HG03575 (cell line): ENCODE results near the gene TCF15.

ENCODE experiments used
- ATAC-seq: cut with Tn5 transposase; IDR thresholded peaks from one replicate; pipeline ENCODE4 v1.9.1; 2021; ENCODE audit not compliant: unreplicated experiment, insufficient number of reproducible peaks, low FRiP score; ENCODE audit errors: extremely low read depth

Gene TCF15

DNA sequence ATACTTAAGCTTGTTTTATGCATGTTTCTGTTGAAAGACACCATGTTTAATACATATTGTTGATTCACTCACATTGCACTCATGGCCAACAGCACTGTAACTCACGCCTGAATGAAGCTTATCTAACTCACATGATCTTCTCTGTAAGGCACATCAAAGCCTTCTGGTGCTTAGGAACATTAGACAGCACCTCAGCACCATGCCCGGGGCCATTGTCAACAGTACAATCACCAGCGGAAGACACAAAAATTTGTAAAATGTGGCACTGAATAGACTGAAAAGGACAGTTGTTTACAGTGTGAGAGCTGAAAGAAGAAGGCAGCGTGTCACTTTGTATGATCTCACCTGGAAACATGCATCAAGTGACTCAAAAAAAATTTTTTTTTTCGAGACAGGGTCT, 8.9 kb upstream of the TCF15 start:
- no peak for ATAC-seq

GRCh38 chr20:617934-618690, 8.0 kb upstream of the TCF15 start:
- ATAC-seq = no peak

DNA sequence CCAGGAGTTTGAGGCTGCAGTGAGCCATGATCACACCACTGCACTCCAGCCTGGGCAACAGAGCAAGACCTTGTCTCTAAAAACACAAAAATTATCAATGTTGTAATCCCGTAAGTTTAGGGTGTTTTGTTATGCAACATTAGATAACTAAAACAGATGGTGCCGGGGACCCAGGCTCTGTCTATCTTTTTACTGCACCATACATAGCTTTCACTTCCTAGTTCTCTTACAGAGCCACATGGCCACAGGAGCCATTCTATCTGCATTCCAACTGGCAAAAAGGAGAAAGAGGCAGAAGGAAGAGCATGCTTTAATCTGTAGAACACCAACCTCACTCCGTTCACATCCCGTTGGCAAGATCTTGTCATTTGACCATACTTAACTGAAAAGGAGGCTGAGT, 5.4 kb upstream of the TCF15 start:
- no peak for ATAC-seq

- ATAC-seq = no peak
Observed at GRCh38 chr20:611843-612185, 1.7 kb upstream of the TCF15 start.

DNA sequence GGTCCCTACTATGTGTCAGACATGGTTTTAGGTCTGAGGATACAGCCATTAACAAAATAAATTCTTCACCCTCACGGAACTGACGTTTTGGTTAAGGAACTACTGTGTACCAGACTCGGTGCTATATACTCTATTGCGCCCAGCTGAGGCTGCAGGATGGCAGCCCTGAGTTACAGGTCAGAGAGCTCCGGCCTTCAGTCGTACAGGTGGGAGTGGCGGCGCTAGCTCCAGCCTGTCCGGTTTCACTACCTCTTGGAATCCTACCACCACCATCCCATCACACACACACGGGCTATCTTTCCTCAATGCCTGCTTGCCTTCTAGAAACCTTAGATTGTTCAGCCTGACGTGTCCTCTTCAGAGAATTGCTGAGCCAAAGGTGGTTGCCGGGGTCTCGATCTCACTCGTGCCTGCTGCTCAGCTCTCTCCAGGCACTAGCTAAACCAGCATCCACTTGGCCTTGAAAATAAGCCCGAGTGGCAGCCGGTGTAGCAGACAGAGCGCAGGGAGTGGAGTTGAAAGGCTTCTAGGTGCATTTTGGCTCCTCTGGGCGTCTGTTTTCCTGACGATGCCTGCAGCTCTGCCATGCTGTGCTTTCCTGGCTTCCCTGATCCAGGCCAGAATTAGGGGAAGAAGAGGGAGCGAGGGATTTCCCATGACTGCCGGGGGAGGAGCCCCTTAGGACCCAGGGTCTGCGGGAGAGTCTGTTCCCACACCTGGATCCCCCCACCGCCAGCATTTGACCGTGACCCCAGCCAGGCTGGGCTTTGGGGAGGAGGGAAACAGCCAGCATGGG, 1.1 kb upstream of the TCF15 start:
- no peak for ATAC-seq

DNA sequence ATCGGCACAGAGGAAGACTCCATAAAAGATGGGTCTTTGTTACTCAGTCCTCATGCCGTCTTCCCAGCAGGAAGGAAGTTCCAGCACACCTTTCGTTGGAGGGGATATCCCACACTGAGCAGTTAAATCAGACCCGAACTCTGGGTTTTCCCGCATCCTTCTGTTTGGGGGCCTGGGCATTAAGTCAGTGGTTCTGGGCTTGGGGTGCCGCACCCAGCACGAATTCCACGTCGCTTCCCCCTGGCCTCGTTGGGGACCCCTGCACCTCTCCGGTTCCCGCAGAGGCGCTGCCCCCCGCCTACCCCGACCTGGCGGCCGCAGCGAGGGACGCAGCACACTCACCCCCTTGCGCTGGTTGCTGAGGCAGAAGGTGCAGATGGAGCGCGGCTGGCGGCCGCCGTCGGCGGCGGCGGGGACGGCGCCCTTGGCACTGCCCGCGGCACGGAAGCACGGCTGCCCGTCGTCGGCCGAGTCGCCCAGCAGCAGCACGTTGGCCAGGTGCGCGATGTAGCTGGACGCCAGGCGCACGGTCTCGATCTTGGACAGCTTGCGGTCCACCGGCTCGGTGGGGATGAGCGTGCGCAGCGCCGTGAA, 641 bp downstream of the TCF15 start:
- ATAC-seq = no peak

- ATAC-seq = no peak
Observed at GRCh38 chr20:608970-609369, 1.1 kb downstream of the TCF15 start.

DNA sequence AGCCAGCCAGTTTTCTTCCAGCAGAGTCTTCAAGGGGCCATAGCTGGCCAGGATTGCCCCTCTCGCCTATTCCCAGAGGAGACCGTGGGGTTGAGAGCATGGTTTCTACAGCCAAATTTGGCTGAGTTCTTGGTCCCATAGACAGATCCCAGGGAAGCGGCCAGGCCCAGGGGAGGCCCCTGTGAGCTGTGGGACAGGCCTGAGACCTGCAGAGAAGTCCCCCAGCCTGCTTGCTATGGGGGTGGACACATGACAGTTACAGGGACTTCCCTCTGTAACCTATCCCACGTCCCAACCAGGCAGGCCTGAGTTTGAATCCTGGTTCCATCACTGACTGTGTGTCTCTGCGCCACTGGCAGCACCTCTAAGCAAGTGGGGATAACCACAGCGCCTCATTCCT, 2.6 kb downstream of the TCF15 start:
- ATAC-seq = no peak

DNA sequence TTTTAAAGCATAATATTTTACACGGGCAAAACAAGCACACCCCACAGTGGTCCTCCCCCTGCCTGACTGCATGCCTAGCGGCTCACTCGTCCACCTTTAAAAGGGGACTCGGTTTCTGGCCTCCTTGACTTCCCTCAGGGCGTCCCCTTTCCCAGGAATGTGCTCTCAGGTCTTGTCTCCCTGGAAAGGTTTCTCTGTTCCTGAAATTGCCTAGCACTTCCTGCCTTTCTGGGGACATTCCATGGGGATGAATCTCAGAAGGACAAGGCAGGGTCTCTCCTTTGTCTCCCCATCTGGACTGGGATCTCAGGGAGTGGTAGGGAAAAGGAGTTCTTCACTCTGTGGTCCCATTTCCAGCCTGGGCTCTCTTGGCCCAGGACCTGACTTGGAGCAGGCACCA, 4.9 kb downstream of the TCF15 start:
- no peak for ATAC-seq

DNA sequence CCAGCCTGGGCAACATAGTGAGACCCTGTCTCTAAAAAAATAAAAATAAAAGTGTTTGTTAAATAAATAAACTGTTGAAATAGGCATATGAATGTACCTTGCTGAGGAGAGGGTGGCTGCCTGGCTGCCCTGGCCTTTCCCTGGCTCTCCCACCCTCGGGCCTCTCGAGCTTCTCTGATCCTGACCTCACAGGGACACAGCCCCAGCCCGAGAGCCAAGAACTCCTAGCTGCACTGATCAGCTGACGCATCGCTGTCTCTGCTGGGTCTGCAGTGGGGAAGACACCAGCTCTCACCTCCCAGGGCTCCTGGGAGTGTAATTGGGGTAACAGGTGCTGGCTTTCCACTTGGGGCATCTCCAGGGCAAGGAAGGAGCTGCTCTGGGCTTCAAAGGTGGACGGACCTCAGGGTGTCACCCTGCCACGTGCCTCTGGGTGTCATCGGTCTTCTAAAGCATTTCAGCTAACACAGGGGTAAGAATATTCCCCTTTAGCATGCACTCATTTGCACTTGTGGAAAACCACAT, 6.9 kb downstream of the TCF15 start:
- ATAC-seq = no peak

DNA sequence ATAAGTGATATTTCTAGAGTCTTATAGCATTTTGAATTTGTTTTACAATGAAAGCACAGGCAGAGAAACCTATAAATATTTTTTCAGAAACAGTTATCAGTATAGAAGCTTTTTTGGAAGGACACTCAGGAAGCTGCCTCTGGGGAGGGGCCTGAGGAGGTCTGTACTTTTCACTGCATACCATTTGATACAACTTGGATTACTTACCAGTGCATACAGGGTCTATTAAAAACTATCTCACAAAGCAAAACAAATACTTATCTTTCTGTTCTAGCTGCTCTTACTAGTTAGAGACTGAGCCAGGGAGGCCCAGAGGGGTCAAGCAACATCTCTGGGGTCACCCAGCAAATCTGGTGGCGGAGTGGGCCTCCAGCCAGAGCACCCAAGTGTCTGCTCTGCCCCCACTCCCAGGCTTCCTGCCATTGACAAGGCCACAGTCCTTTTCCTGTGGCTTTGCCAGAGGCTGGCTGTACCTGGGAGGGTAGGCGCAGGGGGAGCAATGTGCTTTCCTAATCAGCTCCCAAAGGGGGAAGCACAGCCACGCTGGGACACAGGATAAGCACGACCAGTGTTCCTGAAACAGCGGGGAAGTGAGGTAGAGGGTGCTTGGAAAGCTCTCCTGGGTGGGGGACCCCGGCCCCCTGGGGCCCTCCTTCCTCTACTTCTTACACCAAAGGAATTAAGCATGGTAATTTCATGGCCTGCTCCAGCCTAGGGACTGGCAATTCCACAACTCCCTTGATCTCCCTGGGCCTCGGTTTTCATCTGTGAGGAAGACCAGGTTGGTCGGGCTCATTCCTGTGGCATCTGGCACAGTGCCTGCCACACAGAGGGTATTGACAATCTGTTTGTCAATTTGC, 7.8 kb downstream of the TCF15 start:
- ATAC-seq = no peak

- no peak for ATAC-seq
Observed at GRCh38 chr20:600736-601135, 9.4 kb downstream of the TCF15 start.

- no peak for ATAC-seq
Observed at GRCh38 chr20:600141-600540, 10.0 kb downstream of the TCF15 start.

DNA sequence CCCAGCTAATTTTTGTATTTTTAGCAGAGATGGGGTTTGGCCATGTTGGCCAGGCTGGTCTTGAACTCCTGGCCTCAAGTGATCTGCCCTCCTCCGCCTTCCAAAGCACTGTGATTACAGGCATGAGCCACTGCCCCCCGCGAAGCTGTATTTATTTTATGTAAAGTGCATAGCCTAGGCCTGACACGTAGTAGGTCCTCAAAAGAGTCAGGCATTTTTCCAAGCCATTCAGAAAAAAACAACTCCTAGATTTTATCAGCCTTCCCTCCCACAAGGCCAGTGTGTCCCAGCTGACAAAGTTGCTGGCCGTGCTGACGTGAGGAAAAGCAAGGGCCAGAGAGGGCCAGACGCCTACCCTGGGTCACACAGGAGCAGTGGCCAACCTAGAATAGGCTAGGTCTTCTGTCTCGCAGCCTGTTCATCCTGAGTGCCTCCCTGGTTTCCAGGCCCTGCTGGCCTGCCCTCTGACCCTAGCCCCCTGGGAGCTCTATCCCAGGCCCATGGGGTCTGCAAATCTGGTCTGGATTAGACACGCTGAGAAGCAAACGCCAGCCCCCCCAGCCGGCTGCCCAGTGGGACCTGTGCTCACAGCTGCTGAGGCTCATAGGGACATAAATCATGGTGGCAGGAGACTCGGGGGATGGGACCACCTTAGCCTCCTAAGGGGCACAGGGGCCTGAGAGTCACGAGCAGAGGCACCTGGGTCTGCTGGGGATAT, 11.8 kb downstream of the TCF15 start:
- ATAC-seq = no peak

- no peak for ATAC-seq
Observed at GRCh38 chr20:597560-597959, 12.5 kb downstream of the TCF15 start.

GRCh38 chr20:595330-596308, 14.5 kb downstream of the TCF15 start:
- ATAC-seq = no peak

DNA sequence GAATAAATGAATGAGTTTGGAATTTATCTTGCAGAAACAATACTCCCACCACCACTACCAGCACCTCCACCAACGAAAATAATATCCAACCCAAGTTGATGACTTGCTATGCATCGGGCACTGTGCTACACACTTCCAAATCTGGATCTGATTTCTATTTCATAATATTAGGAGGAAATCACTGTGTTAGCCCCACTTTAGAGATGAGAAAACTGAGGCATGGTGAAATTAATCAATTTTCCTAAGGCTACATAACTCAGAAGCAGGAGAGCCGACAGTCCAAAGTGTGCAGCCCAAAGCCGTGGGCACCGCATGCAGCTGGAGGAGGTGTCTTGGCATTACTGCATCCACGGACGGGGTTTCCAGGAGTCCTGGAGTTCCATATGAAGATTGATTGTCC, 17.6 kb downstream of the TCF15 start:
- no peak for ATAC-seq

DNA sequence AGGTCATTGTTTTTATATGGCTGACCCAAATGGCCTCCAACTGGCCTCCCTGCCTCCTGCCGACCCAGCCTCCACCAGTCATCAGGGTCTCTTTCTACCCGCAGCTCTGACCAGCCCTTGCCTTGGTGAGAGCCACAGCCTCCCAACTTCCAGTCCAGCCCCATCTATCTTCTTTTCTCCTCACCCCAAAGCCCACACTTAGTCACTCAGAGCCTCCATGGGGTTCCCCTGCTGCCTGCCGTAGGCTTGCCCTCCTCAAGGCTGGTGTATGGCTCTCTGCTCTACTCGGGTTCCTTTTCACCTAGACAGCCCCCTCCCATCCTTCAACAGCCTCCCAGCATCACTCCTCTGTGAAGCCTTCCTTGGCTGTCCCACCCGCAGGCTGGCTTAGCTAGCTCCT, 18.2 kb downstream of the TCF15 start:
- ATAC-seq = no peak
